ENCODE measurements around the gene MIS18A. TPM values are rescaled to one million over a fixed set of nuclear protein-coding genes. Genes with fewer than 3 reads are reported as not detected.
A peak's percentile ranks its signal among the peaks of the same experiment; 100 is the strongest.
"Not testable (repeated sequence)": the region's sequence is repeated elsewhere in the genome, so short reads cannot be mapped to it uniquely, and the experiment has no call there.

MIS18A gene
- total and polyA plus RNA-seq, 2 experiments from 2014 or later = 46.1 to 133 TPM

GRCh38 chr21:32311621-32312020 is 32.8 kb upstream of the MIS18A start:
- Mint-ChIP-seq H3K9me3 (no peaks in the 10 kb centered on the region), H3K27me3 (ENCODE audit: insufficient read depth, low read depth, poor library complexity) (peaks cover 3% of the 10 kb centered on the region), H3K27ac (no peak overlapping the region), H3K4me1 (peaks cover 4% of the 10 kb centered on the region), H3K4me3 (no peak overlapping the region), H3K36me3 (ENCODE audit: low read depth) (peaks cover 34% of the 10 kb centered on the region)
- TF ChIP-seq NANOG (IDR thresholded peaks at IDR 0.05; ENCODE audit: borderline replicate concordance) (no peak), JUNB (IDR thresholded peaks at IDR 0.05; ENCODE audit: unreplicated experiment) (no peak)
- H3K27ac ChIP-seq (ENCODE audit: low read depth) = no peak overlapping the region
- H4K20me1 ChIP-seq (replicated peaks; ENCODE audit: insufficient read depth) = peaks cover 3% of the 10 kb centered on the region
- H3K4me3 ChIP-seq = no peak overlapping the region
- peaks cover 22% of the 10 kb centered on the region for H3K36me3 ChIP-seq (ENCODE audit: insufficient read depth)
- H3K4me2 ChIP-seq = no peak overlapping the region
- H3F3A ChIP-seq (replicated peaks; ENCODE audit: low read depth) = peaks cover 5% of the 10 kb centered on the region; the same call in 1 of the 2 replicates
- H3K27me3 ChIP-seq (ENCODE audit: insufficient read depth) = no peaks in the 10 kb centered on the region
- H3K9me2 ChIP-seq (ENCODE audit: insufficient read depth) = no peaks in the 10 kb centered on the region
- no peak overlapping the region for H2AFZ ChIP-seq
- H3K4me1 ChIP-seq (ENCODE audit: insufficient read depth) = no peaks in the 10 kb centered on the region
- no peak for DNase-seq (ENCODE audit: low spot score)
- ATAC-seq = no peak
- no peaks in the 10 kb centered on the region; the same call in 1 of the 2 replicates for H3K79me2 ChIP-seq (replicated peaks; ENCODE audit: insufficient read depth)

DNA sequence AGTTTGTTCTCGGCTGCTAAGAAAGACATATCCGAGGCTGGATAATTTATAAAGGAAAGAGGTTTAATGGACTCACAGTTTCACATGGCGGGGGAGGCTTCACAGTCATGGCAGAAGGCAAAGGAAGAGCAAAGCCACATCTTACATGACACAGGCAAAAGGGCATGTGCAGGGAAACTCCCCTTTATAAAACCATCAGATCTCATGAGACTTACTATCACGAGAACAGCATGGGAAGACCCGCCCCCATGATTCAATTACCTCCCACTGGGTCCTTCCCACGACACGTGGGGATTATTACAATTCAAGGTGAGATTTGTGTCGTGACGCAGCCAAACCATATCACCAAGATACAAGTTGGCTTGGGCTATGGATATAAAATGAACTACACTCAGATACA is 32.1 kb upstream of the MIS18A start:
- not testable (repeated sequence) for H3K4me1 Mint-ChIP-seq; H3K4me1 ChIP-seq (ENCODE audit: insufficient read depth); H3K4me3 ChIP-seq; H3K4me3 Mint-ChIP-seq; DNase-seq (ENCODE audit: low spot score); ATAC-seq; H3K9me2 ChIP-seq (ENCODE audit: insufficient read depth); H3K27me3 ChIP-seq (ENCODE audit: insufficient read depth); H2AFZ ChIP-seq; H3F3A ChIP-seq (replicated peaks; ENCODE audit: low read depth); H3K79me2 ChIP-seq (replicated peaks; ENCODE audit: insufficient read depth); H3K4me2 ChIP-seq; H3K27ac ChIP-seq (ENCODE audit: low read depth); H4K20me1 ChIP-seq (replicated peaks; ENCODE audit: insufficient read depth); H3K27me3 Mint-ChIP-seq (ENCODE audit: insufficient read depth, low read depth, poor library complexity); H3K9me3 Mint-ChIP-seq
- H3K36me3 Mint-ChIP-seq (ENCODE audit: low read depth) = peaks cover 31% of the 10 kb centered on the region
- H3K27ac Mint-ChIP-seq = 0 out of 2 replicates have a peak overlapping the region, but pooled peaks have one; percentile 67
- H3K36me3 ChIP-seq (ENCODE audit: insufficient read depth) = peaks cover 22% of the 10 kb centered on the region

- Mint-ChIP-seq H3K4me1 (peaks cover 17% of the 10 kb centered on the region), H3K9me3 (no peaks in the 10 kb centered on the region), H3K27me3 (ENCODE audit: insufficient read depth, low read depth, poor library complexity) (peaks cover 10% of the 10 kb centered on the region), H3K4me3 (no peak overlapping the region), H3K36me3 (ENCODE audit: low read depth) (peaks cover 25% of the 10 kb centered on the region), H3K27ac (no peak overlapping the region)
- DNase-seq (ENCODE audit: low spot score) (peak; percentile 21), ATAC-seq (no peak)
- Histone ChIP-seq H3F3A (replicated peaks; ENCODE audit: low read depth) (peaks cover 12% of the 10 kb centered on the region; the same call in 1 of the 2 replicates), H2AFZ (no peak overlapping the region), H3K4me2 (no peak overlapping the region), H3K27me3 (ENCODE audit: insufficient read depth) (no peaks in the 10 kb centered on the region), H3K27ac (ENCODE audit: low read depth) (no peak overlapping the region), H3K9me2 (ENCODE audit: insufficient read depth) (no peaks in the 10 kb centered on the region), H3K79me2 (replicated peaks; ENCODE audit: insufficient read depth) (no peaks in the 10 kb centered on the region; the same call in 1 of the 2 replicates), H3K4me1 (ENCODE audit: insufficient read depth) (peaks cover 7% of the 10 kb centered on the region; the same call in 1 of the 2 replicates), H4K20me1 (replicated peaks; ENCODE audit: insufficient read depth) (peaks cover 6% of the 10 kb centered on the region), H3K4me3 (no peak overlapping the region), H3K36me3 (ENCODE audit: insufficient read depth) (peaks cover 22% of the 10 kb centered on the region)
- no peak for TF ChIP-seq ZNF114 (CRISPR knock-in tag; IDR thresholded peaks at IDR 0.05)
- no peak for TF ChIP-seq POLR2AphosphoS5 (IDR thresholded peaks at IDR 0.05; ENCODE audit: low read depth)
- no peak for TF ChIP-seq EZH2phosphoT487 (IDR thresholded peaks at IDR 0.05; ENCODE audit: unreplicated experiment)
- no peak for TF ChIP-seq ZNF331 (CRISPR knock-in tag; IDR thresholded peaks at IDR 0.05; ENCODE audit: low read depth)
- no peak for TF ChIP-seq CREB1 (CRISPR knock-in tag; IDR thresholded peaks at IDR 0.05; ENCODE audit: low read depth)
- no peak for TF ChIP-seq STAT1 (IDR thresholded peaks at IDR 0.05; ENCODE audit: unreplicated experiment)
- no peak for TF ChIP-seq JUNB (IDR thresholded peaks at IDR 0.05; ENCODE audit: unreplicated experiment)
- no peak for TF ChIP-seq NANOG (IDR thresholded peaks at IDR 0.05; ENCODE audit: borderline replicate concordance)
- TF ChIP-seq CTCF (conservative IDR thresholded peaks at IDR 0.05; ENCODE audit: low read depth in 2 of 2) = no peak
- TF ChIP-seq EZH2 (IDR thresholded peaks at IDR 0.05; ENCODE audit: low read depth, unreplicated experiment) = no peak
These were observed 31.1 kb upstream of the MIS18A start for GRCh38 chr21:32309906-32310460.
